Esophagus muscularis mucosa (tissue), 4 donors: ENCODE measurements around the gene ST3GAL3. TPM values are rescaled to one million over a fixed set of nuclear protein-coding genes. Genes with fewer than 3 reads are reported as not detected.

Experiments
- DNase-seq: peaks from one replicate; pipeline ENCODE4 v3.0.0-alpha.2; 2017; ENCODE audit errors: extremely low spot score
- H3K27ac ChIP-seq, 4 donors: fragments of 200-600 bp; sonication (generic); replicated peaks in 1 of 4; 1 replicate in 3 of 4; 2 replicates in 1 of 4; pipeline ENCODE4 v1.5.1; 2016 to 2019; ENCODE audit warnings: mild to moderate bottlenecking in 1 of 4
- H3K27me3 ChIP-seq, 4 donors: fragments of 200-600 bp; sonication (generic); one replicate each; pipeline versions ENCODE4 v1.5.1 to v1.6.0; 2016 to 2019
- H3K36me3 ChIP-seq, 4 donors: fragments of 200-600 bp; sonication (generic); one replicate each; pipeline ENCODE4 v1.5.1; 2016 to 2019
- H3K4me1 ChIP-seq, 4 donors: fragments of 200-600 bp; sonication (generic); one replicate each; pipeline ENCODE4 v1.5.1; 2016 to 2019
- H3K4me3 ChIP-seq, 4 donors: fragments of 200-600 bp; sonication (generic); 1 replicate in 2 of 4; 2 replicates in 2 of 4; pipeline ENCODE4 v1.5.1; 2016 to 2019; ENCODE audit warnings: mild to moderate bottlenecking in 4 of 4, moderate library complexity in 1 of 4
- H3K9me3 ChIP-seq, 4 donors: fragments of 200-600 bp; sonication (generic); 1 replicate in 3 of 4; 2 replicates in 1 of 4; pipeline ENCODE4 v1.5.1; 2016 to 2019
- CTCF ChIP-seq, 3 experiments: fragments of 200-600 bp in 2 of 3; fragments of 450-650 bp in 1 of 3; sonication (generic) in 2 of 3; IDR thresholded peaks; one replicate each; pipeline ENCODE4 v1.5.1; 2017 to 2019; ENCODE audit warnings: antibody characterized with exemption in 3 of 3, mild to moderate bottlenecking in 2 of 3, moderate library complexity in 1 of 3
- EP300 ChIP-seq: sonication (generic); formaldehyde crosslinking; IDR thresholded peaks from one replicate; pipeline ENCODE4 v1.6.1; 2017; ENCODE audit warnings: antibody characterized with exemption
- POLR2A ChIP-seq: fragments of 450-650 bp; IDR thresholded peaks from one replicate; pipeline ENCODE4 v1.6.1; 2017; ENCODE audit warnings: antibody characterized with exemption, moderate library complexity, mild to moderate bottlenecking, low read depth
- POLR2AphosphoS5 ChIP-seq, 2 donors: sonication (generic); formaldehyde crosslinking; IDR thresholded peaks; one replicate each; pipeline ENCODE4 v1.6.1; 2017; ENCODE audit warnings: antibody characterized with exemption in 2 of 2
- WGBS: methylation state at CpG from one replicate; pipeline ENCODE4 v1.1.5; 2018; 5-methylcytosine and 5-hydroxymethylcytosine counted together
- intact Hi-C: fragments of 100-400 bp; cut with DNase I; formaldehyde crosslinking; loops from one replicate; pipeline ENCODE4 v1.15.1; 2023
- total RNA-seq, 4 donors: library from RNA; depleted of rRNA; stranded (reverse); fragments of >200 nt; gene quantifications; one replicate each; pipeline versions ENCODE4 v1.1.0 to v1.2.1, GENCODE V29; 2016

The ST3GAL3 gene
- total RNA-seq, 4 donors from 2014 or later: 23.3 to 37.1 (median 30.1) TPM

GRCh38 chr1:43976045-43976444, 268.7 kb downstream of the ST3GAL3 start:
- peak overlapping the region in 3 of 4 donors; percentile 93 to 98 (median 94) for H3K27ac ChIP-seq

GRCh38 chr1:43976890-43977289, 269.6 kb downstream of the ST3GAL3 start:
- Histone ChIP-seq H3K27ac (no peak overlapping the region), H3K4me3 (no peak overlapping the region), H3K27me3 (no peaks in the 10 kb centered on the region), H3K4me1 (peaks cover 50 to 70% (median 60%) of the 10 kb centered on the region in 4 donors), H3K36me3 (peaks cover 16 to 42% (median 39%) of the 10 kb centered on the region in 4 donors), H3K9me3 (no peaks in the 10 kb centered on the region)
- intact Hi-C loops: no loop called here
- DNase-seq: no peak
- 87% methylated on average over 8 of the region's 8 CpGs for WGBS
- no peak for TF ChIP-seq POLR2AphosphoS5 (IDR thresholded peaks at IDR 0.05)
- TF ChIP-seq POLR2A: no peak
- no peak for TF ChIP-seq EP300
- TF ChIP-seq CTCF (IDR thresholded peaks at IDR 0.05): no peak

More at GRCh38 chr1:43976045-43976444, 268.7 kb downstream of the ST3GAL3 start:
- no peaks in the 10 kb centered on the region for H3K9me3 ChIP-seq
- peaks cover 16 to 46% (median 42%) of the 10 kb centered on the region in 4 donors for H3K36me3 ChIP-seq
- no peak for DNase-seq
- H3K4me1 ChIP-seq: peaks cover 53 to 74% (median 67%) of the 10 kb centered on the region in 4 donors
- H3K27me3 ChIP-seq: no peaks in the 10 kb centered on the region
- intact Hi-C loops: no loop called here
- TF ChIP-seq EP300 (no peak), POLR2A (no peak), POLR2AphosphoS5 (IDR thresholded peaks at IDR 0.05) (no peak), CTCF (IDR thresholded peaks at IDR 0.05) (no peak)
- H3K4me3 ChIP-seq: peak overlapping the region; percentile 85 to 99 (median 94)
- 66% methylated on average over 4 of the region's 4 CpGs for WGBS

- TF ChIP-seq CTCF (IDR thresholded peaks at IDR 0.05) (no peak), EP300 (no peak), POLR2AphosphoS5 (IDR thresholded peaks at IDR 0.05) (no peak), POLR2A (no peak)
- peaks cover 50 to 71% (median 60%) of the 10 kb centered on the region in 4 donors for H3K4me1 ChIP-seq
- peak overlapping the region in 1 of 4 donors; percentile 51 for H3K27ac ChIP-seq
- intact Hi-C loops: no loop called here
- H3K4me3 ChIP-seq: no peak overlapping the region
- no peaks in the 10 kb centered on the region for H3K27me3 ChIP-seq
- WGBS: 88% methylated on average over 9 of the region's 9 CpGs
- peaks cover 13 to 40% (median 33%) of the 10 kb centered on the region in 4 donors for H3K36me3 ChIP-seq
- no peak for DNase-seq
- H3K9me3 ChIP-seq: no peaks in the 10 kb centered on the region
Observed at GRCh38 chr1:43977376-43978263, 270.3 kb downstream of the ST3GAL3 start.

GRCh38 chr1:43978264-43978550, 270.9 kb downstream of the ST3GAL3 start:
- WGBS: 38% methylated on average over 4 of the region's 5 CpGs
- no peaks in the 10 kb centered on the region for H3K27me3 ChIP-seq
- TF ChIP-seq POLR2A: no peak
- TF ChIP-seq POLR2AphosphoS5 (IDR thresholded peaks at IDR 0.05): no peak
- no peak for TF ChIP-seq CTCF (IDR thresholded peaks at IDR 0.05)
- TF ChIP-seq EP300: no peak
- peak overlapping the region in 3 of 4 donors; percentile 57 to 89 (median 77) for H3K4me3 ChIP-seq
- DNase-seq: no peak
- H3K27ac ChIP-seq: peak overlapping the region in 3 of 4 donors; percentile 28 to 51 (median 50)
- peaks cover 13 to 37% (median 28%) of the 10 kb centered on the region in 4 donors for H3K36me3 ChIP-seq
- no peaks in the 10 kb centered on the region for H3K9me3 ChIP-seq
- H3K4me1 ChIP-seq: peaks cover 50 to 71% (median 60%) of the 10 kb centered on the region in 4 donors
- intact Hi-C loops: no loop called here
